ENCODE results near the gene KCNJ11. TPM values are rescaled to one million over a fixed set of nuclear protein-coding genes. Genes with fewer than 3 reads are reported as not detected.
A peak's percentile ranks its signal among the peaks of the same experiment; 100 is the strongest.

Gene KCNJ11
- total RNA-seq, 1 experiment from 2014 or later, result 2.9 TPM

- CTCF ChIA-PET, result no interaction called here
- no peaks in the 10 kb centered on the region for H3K9me3 Mint-ChIP-seq (ENCODE audit: low read depth, unreplicated experiment)
- no TSS peak for BruUV-seq (replicated peaks)
- H3K36me3 Mint-ChIP-seq (ENCODE audit: insufficient read depth, unreplicated experiment), result no peaks in the 10 kb centered on the region
- peaks cover 24% of the 10 kb centered on the region for H3K27me3 Mint-ChIP-seq (ENCODE audit: unreplicated experiment)
- peaks cover 19% of the 10 kb centered on the region for H3K4me1 Mint-ChIP-seq (ENCODE audit: low read depth, unreplicated experiment)
- DNase-seq, result no peak
- TF ChIP-seq CTCF (IDR thresholded peaks at IDR 0.05; ENCODE audit: unreplicated experiment), result no peak
- no peak overlapping the region for H3K4me3 Mint-ChIP-seq (ENCODE audit: low read depth, unreplicated experiment)
- no peak overlapping the region for H3K27ac Mint-ChIP-seq (ENCODE audit: unreplicated experiment)
- intact Hi-C loops (cut with micrococcal nuclease; ENCODE audit: unreplicated experiment), result no loop called here
These were observed 19.6 kb upstream of the KCNJ11 start for GRCh38 chr11:17408026-17408425.

- intact Hi-C loops (cut with micrococcal nuclease; ENCODE audit: unreplicated experiment), result no loop called here
- BruUV-seq (replicated peaks), result no TSS peak
- peaks cover 19% of the 10 kb centered on the region for H3K27me3 Mint-ChIP-seq (ENCODE audit: unreplicated experiment)
- no peak overlapping the region for H3K4me3 Mint-ChIP-seq (ENCODE audit: low read depth, unreplicated experiment)
- H3K27ac Mint-ChIP-seq (ENCODE audit: unreplicated experiment), result no peak overlapping the region
- H3K9me3 Mint-ChIP-seq (ENCODE audit: low read depth, unreplicated experiment), result no peaks in the 10 kb centered on the region
- CTCF ChIA-PET, result no interaction called here
- no peaks in the 10 kb centered on the region for H3K36me3 Mint-ChIP-seq (ENCODE audit: insufficient read depth, unreplicated experiment)
- no peak for TF ChIP-seq CTCF (IDR thresholded peaks at IDR 0.05; ENCODE audit: unreplicated experiment)
- H3K4me1 Mint-ChIP-seq (ENCODE audit: low read depth, unreplicated experiment), result peaks cover 19% of the 10 kb centered on the region
- DNase-seq, result no peak
These were observed 19.1 kb upstream of the KCNJ11 start for GRCh38 chr11:17407575-17407974.

- no TSS peak for BruUV-seq (replicated peaks)
- Mint-ChIP-seq H3K9me3 (ENCODE audit: low read depth, unreplicated experiment) (no peaks in the 10 kb centered on the region), H3K36me3 (ENCODE audit: insufficient read depth, unreplicated experiment) (no peaks in the 10 kb centered on the region), H3K27me3 (ENCODE audit: unreplicated experiment) (peaks cover 14% of the 10 kb centered on the region), H3K27ac (ENCODE audit: unreplicated experiment) (no peak overlapping the region), H3K4me3 (ENCODE audit: low read depth, unreplicated experiment) (no peak overlapping the region), H3K4me1 (ENCODE audit: low read depth, unreplicated experiment) (peaks cover 19% of the 10 kb centered on the region)
- intact Hi-C loops (cut with micrococcal nuclease; ENCODE audit: unreplicated experiment), result no loop called here
- CTCF ChIA-PET, result interaction anchor here (1.4 kb wide), 1 partner anchor 17 kb away, joined by 5 read pairs; no protein-coding TSS in a partner anchor
- DNase-seq, result no peak
- TF ChIP-seq CTCF (IDR thresholded peaks at IDR 0.05; ENCODE audit: unreplicated experiment), result no peak
These were observed 18.3 kb upstream of the KCNJ11 start for GRCh38 chr11:17406818-17407149.

- H3K4me1 Mint-ChIP-seq (ENCODE audit: low read depth, unreplicated experiment), result peaks cover 16% of the 10 kb centered on the region
- no peaks in the 10 kb centered on the region for H3K36me3 Mint-ChIP-seq (ENCODE audit: insufficient read depth, unreplicated experiment)
- no peak overlapping the region for H3K27ac Mint-ChIP-seq (ENCODE audit: unreplicated experiment)
- intact Hi-C loops (cut with micrococcal nuclease; ENCODE audit: unreplicated experiment), result no loop called here
- BruUV-seq (replicated peaks), result no TSS peak
- no peak for TF ChIP-seq CTCF (IDR thresholded peaks at IDR 0.05; ENCODE audit: unreplicated experiment)
- CTCF ChIA-PET, result interaction anchor here (0.6 to 1.4 kb wide), 3 partner anchors 17 to 712 kb away, joined by 3 to 5 read pairs (median 5); partner anchors contain the start of gene KCNJ11
- DNase-seq, result no peak
- no peaks in the 10 kb centered on the region for H3K9me3 Mint-ChIP-seq (ENCODE audit: low read depth, unreplicated experiment)
- H3K27me3 Mint-ChIP-seq (ENCODE audit: unreplicated experiment), result peaks cover 10% of the 10 kb centered on the region
- peak overlapping the region; percentile 26 for H3K4me3 Mint-ChIP-seq (ENCODE audit: low read depth, unreplicated experiment)
These were observed 17.8 kb upstream of the KCNJ11 start for GRCh38 chr11:17406082-17406817.

All from Calu3 (cell line).